Right cardiac atrium (tissue), 5 donors: ENCODE measurements around the gene B3GNT5. TPM values are rescaled to one million over a fixed set of nuclear protein-coding genes. Genes with fewer than 3 reads are reported as not detected.

Source experiments
- ATAC-seq, 2 donors: fragments of 200-7000 bp; cut with Tn5 transposase; one replicate each; pipeline versions ENCODE4 v1.8.0 to v1.9.1; 2020; ENCODE audit warnings: moderate library complexity in 2 of 2, mild to moderate bottlenecking in 1 of 2
- DNase-seq, 3 donors: peaks; one replicate each; pipeline ENCODE4 v3.0.0-alpha.2; 2020
- H3K27ac ChIP-seq: one replicate; pipeline ENCODE4 v1.5.1; 2013; ENCODE audit warnings: mild to moderate bottlenecking, low read length, control low read depth, moderate library complexity
- H3K27me3 ChIP-seq: one replicate; pipeline ENCODE4 v1.6.1; 2013; ENCODE audit not compliant: control insufficient read depth, insufficient read depth
- H3K4me1 ChIP-seq: one replicate; pipeline ENCODE4 v1.6.1; 2013; ENCODE audit warnings: low read length; ENCODE audit not compliant: control insufficient read depth, insufficient read depth
- H3K4me3 ChIP-seq: one replicate; pipeline ENCODE4 v1.5.1; 2013; ENCODE audit warnings: low read length, control low read depth
- H3K9me3 ChIP-seq: one replicate; pipeline ENCODE4 v1.6.1; 2013; ENCODE audit warnings: low read length; ENCODE audit not compliant: control insufficient read depth
- WGBS: extraction: QIAGEN DNeasy Blood & Tissue Kit; methylation state at CpG from one replicate; pipeline ENCODE4 v1.1.7; 2013; 5-methylcytosine and 5-hydroxymethylcytosine counted together
- intact Hi-C, 4 donors: fragments of 100-400 bp; cut with DNase I; formaldehyde crosslinking; loops; one replicate each; pipeline versions ENCODE4 v1.11.0 to v1.14.0; 2022 to 2023
- polyA plus RNA-seq: library from polyadenylated mRNA; stranded (reverse); fragments of 200-250 nt; gene quantifications from one replicate; pipeline ENCODE4 v1.2.3, GENCODE V29; 2013
- total RNA-seq, 4 donors: library from RNA; stranded (reverse); fragmentation: NEBNext Ultra II Directional; extraction: Animal tissue kit (Norgen Biotek cat#: 25700); gene quantifications; one replicate each; pipeline ENCODE4 v1.2.1, GENCODE V29; 2021
- donor health status: healthy with polysubstance abuse.
- donor health status: DM: no; HTN: yes; CAD: no.
- donor health status: DM: no; HTN: no; CAD: no.
- donor health status: DM: no; HTN: yes; CAD: no; lungs with severe emphysema.
- donor health status: DM: yes; HTN: yes; CAD: no.

The B3GNT5 gene
- total and polyA plus RNA-seq, 5 donors, result 1.8 to 4.3 (median 2.5) TPM

- H3K4me3 ChIP-seq, result no peak overlapping the region
- intact Hi-C loops, result no loop called here
- DNase-seq, result no peak
- no peaks in the 10 kb centered on the region for H3K9me3 ChIP-seq
- WGBS, result 94% methylated on average over 3 of the region's 3 CpGs
- H3K4me1 ChIP-seq, result no peaks in the 10 kb centered on the region
- no peak for ATAC-seq
- H3K27ac ChIP-seq, result no peak overlapping the region
- no peaks in the 10 kb centered on the region for H3K27me3 ChIP-seq
Measured at GRCh38 chr3:183310936-183311335, 57.9 kb downstream of the B3GNT5 start.

GRCh38 chr3:183312433-183312832 is 59.4 kb downstream of the B3GNT5 start:
- Histone ChIP-seq H3K27ac (no peak overlapping the region), H3K9me3 (no peaks in the 10 kb centered on the region), H3K4me3 (no peak overlapping the region), H3K4me1 (no peaks in the 10 kb centered on the region), H3K27me3 (no peaks in the 10 kb centered on the region)
- DNase-seq (no peak), ATAC-seq (no peak)
- 86% methylated on average over 2 of the region's 2 CpGs for WGBS
- intact Hi-C loops, result no loop called here

GRCh38 chr3:183313351-183313750 is 60.3 kb downstream of the B3GNT5 start:
- Histone ChIP-seq H3K27me3 (no peaks in the 10 kb centered on the region), H3K4me1 (no peaks in the 10 kb centered on the region), H3K4me3 (no peak overlapping the region), H3K9me3 (no peaks in the 10 kb centered on the region), H3K27ac (no peak overlapping the region)
- DNase-seq (no peak), ATAC-seq (no peak)
- intact Hi-C loops, result no loop called here
- 87% methylated on average over 4 of the region's 4 CpGs for WGBS

GRCh38 chr3:183313764-183314163 is 60.7 kb downstream of the B3GNT5 start:
- DNase-seq (no peak), ATAC-seq (no peak)
- H3K4me1 ChIP-seq, result no peaks in the 10 kb centered on the region
- H3K27me3 ChIP-seq, result no peaks in the 10 kb centered on the region
- no peak overlapping the region for H3K27ac ChIP-seq
- intact Hi-C loops, result no loop called here
- H3K4me3 ChIP-seq, result no peak overlapping the region
- H3K9me3 ChIP-seq, result no peaks in the 10 kb centered on the region
- WGBS, result 64% methylated on average over 7 of the region's 7 CpGs

- no peak overlapping the region for H3K27ac ChIP-seq
- H3K4me3 ChIP-seq, result no peak overlapping the region
- 89% methylated on average over 8 of the region's 8 CpGs for WGBS
- intact Hi-C loops, result no loop called here
- H3K4me1 ChIP-seq, result no peaks in the 10 kb centered on the region
- no peaks in the 10 kb centered on the region for H3K27me3 ChIP-seq
- DNase-seq, result no peak
- H3K9me3 ChIP-seq, result no peaks in the 10 kb centered on the region
- no peak for ATAC-seq
Measured at GRCh38 chr3:183315739-183316138, 62.7 kb downstream of the B3GNT5 start.

- Histone ChIP-seq H3K27me3 (no peaks in the 10 kb centered on the region), H3K4me1 (no peaks in the 10 kb centered on the region), H3K9me3 (no peaks in the 10 kb centered on the region), H3K4me3 (no peak overlapping the region), H3K27ac (no peak overlapping the region)
- intact Hi-C loops, result no loop called here
- DNase-seq (no peak), ATAC-seq (no peak)
- 92% methylated on average over 8 of the region's 8 CpGs for WGBS
Measured at GRCh38 chr3:183317271-183317670, 64.2 kb downstream of the B3GNT5 start.

- H3K9me3 ChIP-seq, result no peaks in the 10 kb centered on the region
- intact Hi-C loops, result no loop called here
- ATAC-seq, result no peak
- H3K27ac ChIP-seq, result no peak overlapping the region
- no peaks in the 10 kb centered on the region for H3K4me1 ChIP-seq
- H3K27me3 ChIP-seq, result no peaks in the 10 kb centered on the region
- WGBS, result 84% methylated on average over 10 of the region's 10 CpGs
- no peak for DNase-seq
- H3K4me3 ChIP-seq, result no peak overlapping the region
Measured at GRCh38 chr3:183317886-183318865, 65.1 kb downstream of the B3GNT5 start.

GRCh38 chr3:183318877-183319276 is 65.8 kb downstream of the B3GNT5 start:
- ATAC-seq (no peak), DNase-seq (no peak)
- no peak overlapping the region for H3K27ac ChIP-seq
- no peaks in the 10 kb centered on the region for H3K27me3 ChIP-seq
- H3K9me3 ChIP-seq, result no peaks in the 10 kb centered on the region
- intact Hi-C loops, result no loop called here
- no peaks in the 10 kb centered on the region for H3K4me1 ChIP-seq
- 81% methylated on average over 5 of the region's 5 CpGs for WGBS
- H3K4me3 ChIP-seq, result no peak overlapping the region

- Histone ChIP-seq H3K4me3 (no peak overlapping the region), H3K4me1 (no peaks in the 10 kb centered on the region), H3K27me3 (no peaks in the 10 kb centered on the region), H3K9me3 (no peaks in the 10 kb centered on the region), H3K27ac (no peak overlapping the region)
- ATAC-seq, result no peak
- intact Hi-C loops, result no loop called here
- DNase-seq, result no peak
Measured at GRCh38 chr3:183319371-183319770, 66.3 kb downstream of the B3GNT5 start.
